IMR-90 (cell line): ENCODE results near the gene PSD2. TPM values are rescaled to one million over a fixed set of nuclear protein-coding genes. Genes with fewer than 3 reads are reported as not detected.

ENCODE experiments used
- ATAC-seq: fragments of 200-7000 bp; cut with Tn5 transposase; 2 replicates; pipeline ENCODE4 v1.9.1; 2020; ENCODE audit warnings: low read depth, mild to moderate bottlenecking, moderate library complexity
- BruUV-seq: library from RNA; stranded (reverse); fragments of 400-500 nt; replicated peaks from 2 replicates; lab custom pipeline; 2021; lab: Mats Ljungman, UMichigan
- CTCF ChIA-PET: fragments of 300-600 bp; formaldehyde crosslinking; extraction: SDS; loops from one replicate; lab custom pipeline; 2021; ENCODE audit warnings: antibody characterized with exemption; lab: Yijun Ruan, JAX
- POLR2A ChIA-PET: fragments of 300-600 bp; sonication (Branson Sonifier 250); formaldehyde crosslinking; loops from one replicate; lab custom pipeline; 2022; ENCODE audit warnings: antibody characterized with exemption; ENCODE audit not compliant: unreplicated experiment; lab: Charles Lee
- DNase-seq: peaks from one replicate; pipeline ENCODE4 v3.0.0; 2013
- H2AFZ ChIP-seq: replicated peaks from 2 replicates; pipeline ENCODE3; 2013; ENCODE audit warnings: low read length, mild to moderate bottlenecking; ENCODE audit not compliant: poor library complexity
- H2AK5ac ChIP-seq: 2 replicates; pipeline ENCODE4 v1.6.1; 2013; ENCODE audit warnings: low read depth, low read length, inconsistent platforms
- H2AK9ac ChIP-seq: replicated peaks from 2 replicates; pipeline ENCODE3; 2013; ENCODE audit warnings: mild to moderate bottlenecking, low read depth, low read length, moderate library complexity; ENCODE audit not compliant: poor library complexity
- H2BK120ac ChIP-seq: 2 replicates; pipeline ENCODE4 v1.6.1; 2013; ENCODE audit warnings: low read depth, low read length, inconsistent platforms
- H2BK15ac ChIP-seq: 3 replicates; pipeline ENCODE4 v1.6.1; 2013; ENCODE audit warnings: low read depth, low read length, inconsistent platforms
- H2BK20ac ChIP-seq: 2 replicates; pipeline ENCODE4 v1.6.1; 2013; ENCODE audit warnings: low read depth, mild to moderate bottlenecking, inconsistent platforms, low read length, moderate library complexity
- H2BK5ac ChIP-seq: 2 replicates; pipeline ENCODE4 v1.6.1; 2013; ENCODE audit warnings: mild to moderate bottlenecking, low read depth, low read length, inconsistent platforms; ENCODE audit not compliant: poor library complexity, severe bottlenecking
- H3K14ac ChIP-seq: replicated peaks from 2 replicates; pipeline ENCODE4 v1.6.1; 2013; ENCODE audit warnings: low read depth, low read length, inconsistent platforms
- H3K18ac ChIP-seq: 2 replicates; pipeline ENCODE4 v1.6.1; 2013; ENCODE audit warnings: low read depth, low read length, control low read depth
- H3K23ac ChIP-seq: 2 replicates; pipeline ENCODE4 v1.6.1; 2013; ENCODE audit warnings: low read depth, low read length, inconsistent platforms
- H3K27ac ChIP-seq: 2 replicates; pipeline ENCODE4 v1.5.1; 2013; ENCODE audit warnings: mild to moderate bottlenecking, control low read depth, low read length; ENCODE audit not compliant: insufficient read depth
- H3K27me3 ChIP-seq: 2 replicates; pipeline ENCODE4 v1.6.1; 2013; ENCODE audit warnings: low read length; ENCODE audit not compliant: control insufficient read depth, insufficient read depth
- H3K36me3 ChIP-seq: 2 replicates; pipeline ENCODE4 v1.6.1; 2013; ENCODE audit warnings: low read length, mixed read lengths; ENCODE audit not compliant: control insufficient read depth, insufficient read depth
- H3K4ac ChIP-seq: 2 replicates; pipeline ENCODE4 v1.6.1; 2013; ENCODE audit warnings: low read depth, low read length, inconsistent platforms
- H3K4me1 ChIP-seq: 2 replicates; pipeline ENCODE4 v1.6.1; 2013; ENCODE audit warnings: low read length, mixed read lengths; ENCODE audit not compliant: control insufficient read depth, insufficient read depth
- H3K4me2 ChIP-seq: 2 replicates; pipeline ENCODE4 v1.6.1; 2013; ENCODE audit warnings: low read depth, mild to moderate bottlenecking, control low read depth, low read length, moderate library complexity
- H3K4me3 ChIP-seq: 2 replicates; pipeline ENCODE4 v1.5.1; 2013; ENCODE audit warnings: low read depth, mild to moderate bottlenecking, control low read depth, low read length, moderate library complexity; ENCODE audit not compliant: insufficient read depth
- H3K56ac ChIP-seq: 2 replicates; pipeline ENCODE4 v1.6.1; 2013; ENCODE audit warnings: low read length, inconsistent platforms; ENCODE audit not compliant: insufficient read depth; ENCODE audit errors: extremely low read depth
- H3K79me1 ChIP-seq, 2 experiments: 2 replicates each; pipeline ENCODE4 v1.6.1; 2013; ENCODE audit warnings: low read length in 2 of 2, inconsistent platforms in 1 of 2, low read depth in 1 of 2
- H3K9ac ChIP-seq: 2 replicates; pipeline ENCODE4 v1.6.1; 2013; ENCODE audit warnings: low read depth, low read length, control low read depth
- H3K9me1 ChIP-seq: 2 replicates; pipeline ENCODE4 v1.6.1; 2013; ENCODE audit warnings: low read length, inconsistent platforms; ENCODE audit not compliant: insufficient read depth
- H3K9me3 ChIP-seq: 2 replicates; pipeline ENCODE4 v1.6.1; 2013; ENCODE audit warnings: low read length; ENCODE audit not compliant: control insufficient read depth, insufficient read depth
- H4K20me1 ChIP-seq: 2 replicates; pipeline ENCODE4 v1.6.1; 2013; ENCODE audit warnings: low read length, inconsistent platforms; ENCODE audit not compliant: insufficient read depth
- H4K5ac ChIP-seq: 2 replicates; pipeline ENCODE4 v1.6.1; 2013; ENCODE audit warnings: mild to moderate bottlenecking, low read depth, low read length, control low read depth
- H4K8ac ChIP-seq, 2 experiments: 2 replicates each; pipeline ENCODE4 v1.6.1; 2013; ENCODE audit warnings: low read depth in 2 of 2, low read length in 2 of 2, control low read depth in 1 of 2, inconsistent platforms in 1 of 2
- H4K91ac ChIP-seq: 2 replicates; pipeline ENCODE4 v1.6.1; 2013; ENCODE audit warnings: low read depth, low read length, inconsistent platforms; ENCODE audit not compliant: insufficient read depth
- CEBPB ChIP-seq: IDR thresholded peaks from 2 replicates; pipeline ENCODE4 v1.6.1; 2012; ENCODE audit warnings: low read depth, low read length, improper control_type of control experiment
- CHD1 ChIP-seq: IDR thresholded peaks from 2 replicates; pipeline ENCODE4 v1.6.1; 2012; ENCODE audit warnings: low read depth, low read length, improper control_type of control experiment
- FOS ChIP-seq: fragments of 150-350 bp; IDR thresholded peaks from 2 replicates; pipeline ENCODE4 v1.6.1; 2016; ENCODE audit warnings: low read depth, low read length
- MAFK ChIP-seq: IDR thresholded peaks from 2 replicates; pipeline ENCODE4 v1.6.1; 2012; ENCODE audit warnings: low read depth, low read length, improper control_type of control experiment
- MAZ ChIP-seq: IDR thresholded peaks from 2 replicates; pipeline ENCODE4 v1.6.1; 2012; ENCODE audit warnings: low read depth, mild to moderate bottlenecking, low read length, improper control_type of control experiment, moderate library complexity, borderline replicate concordance
- MXI1 ChIP-seq: IDR thresholded peaks from 2 replicates; pipeline ENCODE4 v1.6.1; 2012; ENCODE audit warnings: low read depth, mild to moderate bottlenecking, low read length, moderate library complexity, borderline replicate concordance
- NFE2L2 ChIP-seq: fragments of 150-350 bp; IDR thresholded peaks from 2 replicates; pipeline ENCODE4 v1.6.1; 2016; ENCODE audit warnings: low read depth, mild to moderate bottlenecking, low read length
- SMC3 ChIP-seq: fragments of 150-350 bp; IDR thresholded peaks from 2 replicates; pipeline ENCODE4 v1.6.1; 2016; ENCODE audit warnings: low read depth, mild to moderate bottlenecking, antibody characterized with exemption, low read length, moderate library complexity
- WGBS, 2 experiments: methylation state at CpG; one replicate each; pipeline versions ENCODE4 v1.1.5 to v1.1.7; 2013; ENCODE audit warnings: missing lambda C conversion rate in 2 of 2; ENCODE audit not compliant: insufficient read length in 1 of 2; ENCODE audit errors: extremely low coverage in 2 of 2; 5-methylcytosine and 5-hydroxymethylcytosine counted together
- dilution Hi-C: fragments of 300-500 bp; cut with HindIII; formaldehyde crosslinking; loops from one replicate; pipeline ENCODE4 v1.14.3; 2018; ENCODE audit warnings: low sequenced_read_pairs; ENCODE audit not compliant: unreplicated experiment
- in situ Hi-C: fragments of 300-500 bp; cut with MboI; formaldehyde crosslinking; loops from 3 replicates; pipeline ENCODE4 v1.14.3; 2019; ENCODE audit warnings: low sequenced_read_pairs, inconsistent platforms, mixed read lengths
- intact Hi-C: fragments of 100-400 bp; cut with micrococcal nuclease; formaldehyde crosslinking; loops from 2 replicates; pipeline ENCODE4 v1.10.0; 2022
- polyA plus RNA-seq, 3 experiments: library from polyadenylated mRNA; depleted of rRNA; stranded (reverse); fragments of >200 nt; gene quantifications; 2 replicates each; pipeline ENCODE4 v1.2.3, GENCODE V29; 2012; ENCODE audit warnings: low replicate concordance in 1 of 3
- total RNA-seq: library from RNA; depleted of rRNA; stranded (reverse); fragments of >200 nt; gene quantifications from 2 replicates; pipeline ENCODE4 v1.2.3, GENCODE V29; 2012
- TF ChIP-seq, protein P1 (sequence below): conservative IDR thresholded peaks from 2 replicates; pipeline ENCODE4 v1.5.1; 2012; ENCODE audit warnings: mild to moderate bottlenecking, low read depth, low read length, improper control_type of control experiment
- TF ChIP-seq, protein P2 (sequence below): fragments of 150-350 bp; IDR thresholded peaks from 2 replicates; pipeline ENCODE4 v1.6.1; 2016; ENCODE audit warnings: low read depth, mild to moderate bottlenecking, low read length, moderate library complexity, borderline replicate concordance

The PSD2 gene
- total and polyA plus RNA-seq, 2 of the 4 experiments (the other 2 are of a cell fraction): 0.05 TPM; not detected in 1

DNA sequence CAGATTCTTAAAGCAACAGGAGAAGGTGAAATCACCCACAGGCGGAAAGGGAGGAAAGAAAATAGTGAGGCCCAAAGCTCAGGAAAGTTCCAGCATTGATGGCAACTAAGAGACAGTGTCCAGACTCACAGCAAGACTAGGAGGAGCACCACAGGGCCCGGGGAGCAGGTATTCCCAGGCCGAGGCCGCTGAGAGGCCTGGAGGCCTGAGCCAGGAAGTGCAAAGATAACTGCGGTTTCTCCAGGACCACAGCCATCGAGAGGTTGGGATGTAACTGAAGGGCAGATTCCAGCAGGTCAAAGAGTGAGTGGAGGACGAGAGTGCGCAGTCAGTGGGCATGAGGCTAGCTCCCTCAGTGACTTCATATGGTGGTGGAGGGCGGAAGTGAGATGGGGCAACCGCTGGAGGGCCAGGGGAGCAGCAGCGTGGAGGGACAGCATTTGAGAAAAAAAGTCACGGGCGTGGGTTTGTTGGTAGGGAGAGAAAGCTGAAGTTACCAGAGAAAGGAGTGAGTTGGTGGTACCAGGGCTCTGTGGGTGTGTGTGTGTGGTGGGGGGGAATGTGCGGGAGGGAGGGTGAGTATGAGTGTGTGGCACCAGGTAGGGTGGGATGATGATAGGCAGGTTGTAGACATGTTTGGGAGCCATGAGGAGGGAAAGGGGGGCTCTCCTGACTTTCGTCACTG lies 89.7 kb downstream of the PSD2 start:
- BruUV-seq: no TSS peak
- H3K4me3 ChIP-seq: no peak overlapping the region

More for the DNA sequence above, 89.7 kb downstream of the PSD2 start:
- peaks cover 2% of the 10 kb centered on the region; the same call in 1 of the 2 replicates for H3K4me1 ChIP-seq
- H3K9me3 ChIP-seq: no peaks in the 10 kb centered on the region
- no peak overlapping the region for H3K9ac ChIP-seq
- ChIA-PET CTCF (no interaction called here), POLR2A (no interaction called here)
- H2AFZ ChIP-seq: no peak overlapping the region
- no peaks in the 10 kb centered on the region for H3K79me1 ChIP-seq
- no peaks in the 10 kb centered on the region for H3K36me3 ChIP-seq
- peaks cover 76% of the 10 kb centered on the region for H3K27me3 ChIP-seq
- H3K56ac ChIP-seq: no peak overlapping the region
- H4K8ac ChIP-seq: no peak overlapping the region
- H2BK5ac ChIP-seq: no peak overlapping the region
- dilution Hi-C loops: no loop called here
- H3K27ac ChIP-seq: no peak overlapping the region
- intact Hi-C loops: no loop called here
- H2AK9ac ChIP-seq: no peak overlapping the region
- no peak overlapping the region for H2BK20ac ChIP-seq
- H2BK120ac ChIP-seq: no peak overlapping the region
- no peak overlapping the region for H3K18ac ChIP-seq
- no peak overlapping the region for H4K5ac ChIP-seq
- H3K14ac ChIP-seq: no peak overlapping the region
- H4K91ac ChIP-seq: no peak overlapping the region
- 58% methylated on average over 10 of the region's 15 CpGs; no CpG with 5 or more reads in 1 of the 2 experiments for WGBS, 2 experiments
- in situ Hi-C loops: no loop called here
- no peak for ATAC-seq
- H2BK15ac ChIP-seq: no peak overlapping the region
- no peaks in the 10 kb centered on the region for H3K9me1 ChIP-seq
- TF ChIP-seq NFE2L2 (no peak), CHD1 (no peak), MAFK (no peak), MAZ (no peak), MXI1 (no peak), SMC3 (no peak), FOS (no peak), CEBPB (no peak)
- TF ChIP-seq, protein P1, sequence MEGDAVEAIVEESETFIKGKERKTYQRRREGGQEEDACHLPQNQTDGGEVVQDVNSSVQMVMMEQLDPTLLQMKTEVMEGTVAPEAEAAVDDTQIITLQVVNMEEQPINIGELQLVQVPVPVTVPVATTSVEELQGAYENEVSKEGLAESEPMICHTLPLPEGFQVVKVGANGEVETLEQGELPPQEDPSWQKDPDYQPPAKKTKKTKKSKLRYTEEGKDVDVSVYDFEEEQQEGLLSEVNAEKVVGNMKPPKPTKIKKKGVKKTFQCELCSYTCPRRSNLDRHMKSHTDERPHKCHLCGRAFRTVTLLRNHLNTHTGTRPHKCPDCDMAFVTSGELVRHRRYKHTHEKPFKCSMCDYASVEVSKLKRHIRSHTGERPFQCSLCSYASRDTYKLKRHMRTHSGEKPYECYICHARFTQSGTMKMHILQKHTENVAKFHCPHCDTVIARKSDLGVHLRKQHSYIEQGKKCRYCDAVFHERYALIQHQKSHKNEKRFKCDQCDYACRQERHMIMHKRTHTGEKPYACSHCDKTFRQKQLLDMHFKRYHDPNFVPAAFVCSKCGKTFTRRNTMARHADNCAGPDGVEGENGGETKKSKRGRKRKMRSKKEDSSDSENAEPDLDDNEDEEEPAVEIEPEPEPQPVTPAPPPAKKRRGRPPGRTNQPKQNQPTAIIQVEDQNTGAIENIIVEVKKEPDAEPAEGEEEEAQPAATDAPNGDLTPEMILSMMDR: no peak
- TF ChIP-seq, protein P2, sequence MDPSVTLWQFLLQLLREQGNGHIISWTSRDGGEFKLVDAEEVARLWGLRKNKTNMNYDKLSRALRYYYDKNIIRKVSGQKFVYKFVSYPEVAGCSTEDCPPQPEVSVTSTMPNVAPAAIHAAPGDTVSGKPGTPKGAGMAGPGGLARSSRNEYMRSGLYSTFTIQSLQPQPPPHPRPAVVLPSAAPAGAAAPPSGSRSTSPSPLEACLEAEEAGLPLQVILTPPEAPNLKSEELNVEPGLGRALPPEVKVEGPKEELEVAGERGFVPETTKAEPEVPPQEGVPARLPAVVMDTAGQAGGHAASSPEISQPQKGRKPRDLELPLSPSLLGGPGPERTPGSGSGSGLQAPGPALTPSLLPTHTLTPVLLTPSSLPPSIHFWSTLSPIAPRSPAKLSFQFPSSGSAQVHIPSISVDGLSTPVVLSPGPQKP: no peak
- H3K4me2 ChIP-seq: no peak overlapping the region
- H3K23ac ChIP-seq: no peak overlapping the region
- no peak overlapping the region for H2AK5ac ChIP-seq
- DNase-seq: no peak
- H3K4ac ChIP-seq: no peak overlapping the region
- H4K20me1 ChIP-seq: no peaks in the 10 kb centered on the region
